ENCODE data around the gene ANGPTL8. TPM values are rescaled to one million over a fixed set of nuclear protein-coding genes. Genes with fewer than 3 reads are reported as not detected.

Gene ANGPTL8
- total and polyA plus RNA-seq, 3 donors from 2014 or later, result not detected

- intact Hi-C loops (cut with DNase I; ENCODE audit: low total_unique reads), result no loop called here
- no peaks in the 10 kb centered on the region for H3K27me3 ChIP-seq
- peaks cover 14% of the 10 kb centered on the region for H3K4me1 ChIP-seq
- TF ChIP-seq CTCF (IDR thresholded peaks at IDR 0.05) (no peak), POLR2A (IDR thresholded peaks at IDR 0.05) (no peak)
- no peaks in the 10 kb centered on the region for H3K36me3 ChIP-seq (ENCODE audit: low read depth, missing control alignments)
- peak overlapping the region; percentile 69 to 79 for H3K4me3 ChIP-seq
- no peaks in the 10 kb centered on the region for H3K9me3 ChIP-seq
- no peak for DNase-seq
- 10 to 12% methylated on average over 42 to 43 of the region's 47 CpGs for WGBS, 2 donors
- peak overlapping the region; percentile 87 to 95 for H3K27ac ChIP-seq
These were observed 42.8 kb upstream of the ANGPTL8 start for GRCh38 chr19:11196406-11197287.

GRCh38 chr19:11197291-11198174 lies 41.9 kb upstream of the ANGPTL8 start, which contains the start of gene KANK2:
KANK2 (minus strand) TSS chr19:11197545; CDS start chr19:11194511, 3,034 bp downstream.
- TF ChIP-seq CTCF (IDR thresholded peaks at IDR 0.05), result no peak
- TF ChIP-seq POLR2A (IDR thresholded peaks at IDR 0.05), result peak; percentile 55
- peak within 1 kb of the TSS; percentile 87 to 95 for H3K27ac ChIP-seq
- no peaks in the 10 kb centered on the region for H3K36me3 ChIP-seq (ENCODE audit: low read depth, missing control alignments)
- 1 to 2% methylated on average over 33 to 46 of the region's 78 CpGs for WGBS, 2 donors
- no peaks in the 10 kb centered on the region for H3K27me3 ChIP-seq
- H3K9me3 ChIP-seq, result no peaks in the 10 kb centered on the region
- H3K4me3 ChIP-seq, result peak within 1 kb of the TSS; percentile 69 to 79
- peaks cover 15% of the 10 kb centered on the region for H3K4me1 ChIP-seq
- intact Hi-C loops (cut with DNase I; ENCODE audit: low total_unique reads), result loop anchor here (2.0 kb wide), 1 partner anchor 35 kb away; no protein-coding TSS in a partner anchor
- DNase-seq, result peak; percentile 81

GRCh38 chr19:11198175-11198534 lies 41.3 kb upstream of the ANGPTL8 start:
- intact Hi-C loops (cut with DNase I; ENCODE audit: low total_unique reads), result loop anchor here (2.0 kb wide), 1 partner anchor 35 kb away; no protein-coding TSS in a partner anchor
- Histone ChIP-seq H3K9me3 (no peaks in the 10 kb centered on the region), H3K4me3 (peak overlapping the region; percentile 69 to 79), H3K27ac (peak overlapping the region; percentile 47 to 95), H3K36me3 (ENCODE audit: low read depth, missing control alignments) (no peaks in the 10 kb centered on the region), H3K4me1 (peaks cover 21% of the 10 kb centered on the region), H3K27me3 (no peaks in the 10 kb centered on the region)
- TF ChIP-seq CTCF (IDR thresholded peaks at IDR 0.05) (no peak), POLR2A (IDR thresholded peaks at IDR 0.05) (no peak)
- DNase-seq, result no peak
- WGBS, 2 donors, result 51 to 53% methylated on average over 7 of the region's 7 CpGs

- Histone ChIP-seq H3K27ac (peak overlapping the region in 1 of 2 donors; percentile 95), H3K4me1 (peaks cover 28% of the 10 kb centered on the region), H3K27me3 (no peaks in the 10 kb centered on the region), H3K4me3 (no peak overlapping the region), H3K36me3 (ENCODE audit: low read depth, missing control alignments) (no peaks in the 10 kb centered on the region), H3K9me3 (no peaks in the 10 kb centered on the region)
- intact Hi-C loops (cut with DNase I; ENCODE audit: low total_unique reads), result loop anchor here (2.0 kb wide), 1 partner anchor 36 kb away; no protein-coding TSS in a partner anchor
- TF ChIP-seq POLR2A (IDR thresholded peaks at IDR 0.05) (no peak), CTCF (IDR thresholded peaks at IDR 0.05) (no peak)
- no peak for DNase-seq
- WGBS, 2 donors, result 64 to 68% methylated on average over 7 of the region's 7 CpGs
These were observed 40.5 kb upstream of the ANGPTL8 start for GRCh38 chr19:11198769-11199424.
